ENCODE measurements around the gene PLEK. TPM values are rescaled to one million over a fixed set of nuclear protein-coding genes. Genes with fewer than 3 reads are reported as not detected.

PLEK gene
- total RNA-seq, 1 experiment from 2014 or later: not detected

DNA sequence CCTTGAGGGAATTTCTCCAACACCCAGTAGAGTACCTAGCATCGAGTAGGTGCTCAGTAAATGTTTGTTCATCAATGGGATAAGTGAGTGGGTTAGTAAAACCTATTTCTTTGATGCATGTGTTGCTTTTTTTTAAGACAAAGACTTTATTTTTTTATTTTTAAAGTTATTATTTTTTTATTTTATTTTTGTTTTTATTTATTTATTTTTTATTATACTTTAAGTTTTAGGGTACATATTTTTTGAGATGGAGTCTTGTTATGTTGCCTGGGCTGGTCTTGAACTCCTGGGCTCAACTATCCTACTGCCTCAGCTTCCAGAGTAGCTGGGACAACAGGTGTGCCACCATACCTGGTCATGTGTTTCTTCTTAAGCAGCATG, 20.8 kb downstream of the PLEK start:
- CTCF ChIA-PET: no interaction called here

DNA sequence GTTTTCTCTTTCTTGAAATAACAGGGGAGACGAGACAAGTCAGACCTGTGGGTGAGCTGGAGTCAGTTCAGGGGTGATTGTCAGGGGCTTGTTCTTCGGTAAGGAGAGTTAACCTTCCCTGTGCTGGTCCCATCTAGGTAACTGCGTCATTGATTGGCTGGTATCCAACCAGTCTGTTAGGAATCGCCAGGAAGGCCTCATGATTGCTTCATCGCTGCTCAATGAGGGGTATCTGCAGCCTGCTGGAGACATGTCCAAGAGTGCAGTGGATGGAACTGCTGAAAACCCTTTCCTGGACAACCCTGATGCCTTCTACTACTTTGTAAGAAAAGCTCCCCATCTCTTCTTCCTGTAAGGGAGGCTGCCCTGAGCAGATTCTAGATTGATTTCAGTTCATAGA, 21.3 kb downstream of the PLEK start:
- TF ChIP-seq, protein P1, sequence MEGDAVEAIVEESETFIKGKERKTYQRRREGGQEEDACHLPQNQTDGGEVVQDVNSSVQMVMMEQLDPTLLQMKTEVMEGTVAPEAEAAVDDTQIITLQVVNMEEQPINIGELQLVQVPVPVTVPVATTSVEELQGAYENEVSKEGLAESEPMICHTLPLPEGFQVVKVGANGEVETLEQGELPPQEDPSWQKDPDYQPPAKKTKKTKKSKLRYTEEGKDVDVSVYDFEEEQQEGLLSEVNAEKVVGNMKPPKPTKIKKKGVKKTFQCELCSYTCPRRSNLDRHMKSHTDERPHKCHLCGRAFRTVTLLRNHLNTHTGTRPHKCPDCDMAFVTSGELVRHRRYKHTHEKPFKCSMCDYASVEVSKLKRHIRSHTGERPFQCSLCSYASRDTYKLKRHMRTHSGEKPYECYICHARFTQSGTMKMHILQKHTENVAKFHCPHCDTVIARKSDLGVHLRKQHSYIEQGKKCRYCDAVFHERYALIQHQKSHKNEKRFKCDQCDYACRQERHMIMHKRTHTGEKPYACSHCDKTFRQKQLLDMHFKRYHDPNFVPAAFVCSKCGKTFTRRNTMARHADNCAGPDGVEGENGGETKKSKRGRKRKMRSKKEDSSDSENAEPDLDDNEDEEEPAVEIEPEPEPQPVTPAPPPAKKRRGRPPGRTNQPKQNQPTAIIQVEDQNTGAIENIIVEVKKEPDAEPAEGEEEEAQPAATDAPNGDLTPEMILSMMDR (conservative IDR thresholded peaks at IDR 0.05; ENCODE audit: low read depth, low read length): no peak
- TF ChIP-seq EZH2 (IDR thresholded peaks at IDR 0.05; ENCODE audit: low read length, unreplicated experiment) (no peak), EZH2phosphoT487 (IDR thresholded peaks at IDR 0.05; ENCODE audit: borderline replicate concordance, low read length) (no peak)
- Histone ChIP-seq H3K79me2 (ENCODE audit: low read length) (no peaks in the 10 kb centered on the region), H3K4me1 (ENCODE audit: insufficient read depth, low read length) (no peaks in the 10 kb centered on the region), H2AFZ (ENCODE audit: low read length) (no peak overlapping the region), H3K4me3 (ENCODE audit: low read length) (no peak overlapping the region), H3K9ac (ENCODE audit: low read length) (no peak overlapping the region), H3K27me3 (ENCODE audit: low read length) (peaks cover 40% of the 10 kb centered on the region; the same call in 1 of the 2 replicates), H4K20me1 (ENCODE audit: low read length) (no peaks in the 10 kb centered on the region), H3K4me2 (ENCODE audit: low read length) (no peak overlapping the region), H3K9me2 (replicated peaks; ENCODE audit: low read length) (no peaks in the 10 kb centered on the region), H3F3A (ENCODE audit: low read length, unreplicated experiment) (no peaks in the 10 kb centered on the region), H3K9me3 (ENCODE audit: low read length) (no peaks in the 10 kb centered on the region), H3K27ac (ENCODE audit: low read length) (no peak overlapping the region), H3K36me3 (ENCODE audit: low read depth, low read length) (no peaks in the 10 kb centered on the region)
- BruUV-seq (replicated peaks): no TSS peak
- CTCF ChIA-PET: no interaction called here
- ATAC-seq (no peak), DNase-seq (no peak)
- POLR2A ChIA-PET (ENCODE audit: unreplicated experiment): no interaction called here
- intact Hi-C loops (cut with micrococcal nuclease): no loop called here

More for the DNA sequence above, 20.8 kb downstream of the PLEK start:
- Histone ChIP-seq H4K20me1 (ENCODE audit: low read length) (no peaks in the 10 kb centered on the region), H3K9ac (ENCODE audit: low read length) (no peak overlapping the region), H3K9me3 (ENCODE audit: low read length) (no peaks in the 10 kb centered on the region), H3F3A (ENCODE audit: low read length, unreplicated experiment) (no peaks in the 10 kb centered on the region), H2AFZ (ENCODE audit: low read length) (no peak overlapping the region), H3K4me3 (ENCODE audit: low read length) (no peak overlapping the region), H3K36me3 (ENCODE audit: low read depth, low read length) (no peaks in the 10 kb centered on the region), H3K27ac (ENCODE audit: low read length) (no peak overlapping the region), H3K4me2 (ENCODE audit: low read length) (no peak overlapping the region), H3K4me1 (ENCODE audit: insufficient read depth, low read length) (no peaks in the 10 kb centered on the region), H3K79me2 (ENCODE audit: low read length) (no peaks in the 10 kb centered on the region), H3K27me3 (ENCODE audit: low read length) (peaks cover 37% of the 10 kb centered on the region; the same call in 1 of the 2 replicates), H3K9me2 (replicated peaks; ENCODE audit: low read length) (no peaks in the 10 kb centered on the region)
- no TSS peak for BruUV-seq (replicated peaks)
- POLR2A ChIA-PET (ENCODE audit: unreplicated experiment): no interaction called here
- intact Hi-C loops (cut with micrococcal nuclease): no loop called here
- TF ChIP-seq EZH2 (IDR thresholded peaks at IDR 0.05; ENCODE audit: low read length, unreplicated experiment) (no peak), EZH2phosphoT487 (IDR thresholded peaks at IDR 0.05; ENCODE audit: borderline replicate concordance, low read length) (no peak)
- TF ChIP-seq, protein P1 (conservative IDR thresholded peaks at IDR 0.05; ENCODE audit: low read depth, low read length): no peak
- ATAC-seq (no peak), DNase-seq (no peak)

DNA sequence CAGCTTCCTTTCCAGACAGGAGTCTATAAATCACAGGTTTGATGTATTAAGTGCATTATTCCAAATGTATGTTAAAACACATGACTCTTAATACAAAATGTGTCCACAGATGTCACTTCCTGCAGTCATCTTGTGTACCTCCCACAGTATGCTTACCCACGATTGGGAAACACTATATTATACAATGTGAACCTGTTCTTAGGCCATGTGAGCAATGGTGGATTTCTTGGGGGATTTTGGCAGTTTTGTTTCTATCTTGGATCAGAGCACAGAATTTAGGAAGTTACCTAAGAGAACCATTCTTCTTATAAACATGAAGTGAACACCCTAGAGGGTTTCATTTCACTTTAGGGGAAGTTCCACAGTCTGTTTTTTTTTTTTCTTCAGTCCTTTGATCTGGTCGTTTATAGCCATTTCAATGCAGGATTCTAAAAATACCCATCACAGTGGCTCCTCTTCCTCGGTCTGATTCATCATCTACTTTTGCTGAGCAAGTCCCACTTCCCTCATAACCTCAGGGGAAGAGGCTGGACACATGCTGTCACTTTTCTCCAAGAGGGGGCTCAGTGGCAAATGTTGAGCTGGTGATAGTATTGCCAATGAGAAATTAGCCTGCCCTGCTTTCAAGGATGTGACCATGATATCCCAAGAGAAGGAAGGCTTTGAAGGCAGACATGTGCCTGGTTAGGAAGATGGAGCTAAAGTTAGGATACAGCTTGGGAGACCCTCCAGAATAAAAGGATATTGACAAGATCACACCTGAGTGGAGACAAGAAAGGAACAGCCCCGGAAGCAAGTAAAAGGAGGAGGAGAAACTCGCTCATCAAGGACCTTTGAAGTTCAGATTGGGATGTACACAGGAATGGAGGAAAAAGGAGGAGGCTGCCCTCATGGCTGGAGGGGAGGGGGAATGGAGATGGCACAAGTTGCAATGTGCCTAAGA, 22.6 kb downstream of the PLEK start:
- Histone ChIP-seq H4K20me1 (ENCODE audit: low read length) (no peaks in the 10 kb centered on the region), H3K9me3 (ENCODE audit: low read length) (no peaks in the 10 kb centered on the region), H3F3A (ENCODE audit: low read length, unreplicated experiment) (no peaks in the 10 kb centered on the region), H2AFZ (ENCODE audit: low read length) (no peak overlapping the region), H3K36me3 (ENCODE audit: low read depth, low read length) (no peaks in the 10 kb centered on the region), H3K27ac (ENCODE audit: low read length) (no peak overlapping the region), H3K9ac (ENCODE audit: low read length) (no peak overlapping the region), H3K4me1 (ENCODE audit: insufficient read depth, low read length) (no peaks in the 10 kb centered on the region), H3K4me2 (ENCODE audit: low read length) (no peak overlapping the region), H3K27me3 (ENCODE audit: low read length) (peaks cover 52% of the 10 kb centered on the region), H3K79me2 (ENCODE audit: low read length) (no peaks in the 10 kb centered on the region), H3K4me3 (ENCODE audit: low read length) (no peak overlapping the region), H3K9me2 (replicated peaks; ENCODE audit: low read length) (no peaks in the 10 kb centered on the region)
- POLR2A ChIA-PET (ENCODE audit: unreplicated experiment): interaction anchor here (0.6 kb wide), 1 partner anchor 841 kb away, joined by 3 read pairs; no protein-coding TSS in a partner anchor
- DNase-seq (no peak), ATAC-seq (no peak)
- intact Hi-C loops (cut with micrococcal nuclease): no loop called here
- TF ChIP-seq EZH2phosphoT487 (IDR thresholded peaks at IDR 0.05; ENCODE audit: borderline replicate concordance, low read length) (no peak), EZH2 (IDR thresholded peaks at IDR 0.05; ENCODE audit: low read length, unreplicated experiment) (no peak)
- TF ChIP-seq, protein P1 (conservative IDR thresholded peaks at IDR 0.05; ENCODE audit: low read depth, low read length): no peak
- no TSS peak for BruUV-seq (replicated peaks)
- CTCF ChIA-PET: no interaction called here

Measured in PC-3 (cell line).